ENCODE results near the gene SREBF1.
A peak's percentile ranks its signal among the peaks of the same experiment; 100 is the strongest.

The SREBF1 gene

DNA sequence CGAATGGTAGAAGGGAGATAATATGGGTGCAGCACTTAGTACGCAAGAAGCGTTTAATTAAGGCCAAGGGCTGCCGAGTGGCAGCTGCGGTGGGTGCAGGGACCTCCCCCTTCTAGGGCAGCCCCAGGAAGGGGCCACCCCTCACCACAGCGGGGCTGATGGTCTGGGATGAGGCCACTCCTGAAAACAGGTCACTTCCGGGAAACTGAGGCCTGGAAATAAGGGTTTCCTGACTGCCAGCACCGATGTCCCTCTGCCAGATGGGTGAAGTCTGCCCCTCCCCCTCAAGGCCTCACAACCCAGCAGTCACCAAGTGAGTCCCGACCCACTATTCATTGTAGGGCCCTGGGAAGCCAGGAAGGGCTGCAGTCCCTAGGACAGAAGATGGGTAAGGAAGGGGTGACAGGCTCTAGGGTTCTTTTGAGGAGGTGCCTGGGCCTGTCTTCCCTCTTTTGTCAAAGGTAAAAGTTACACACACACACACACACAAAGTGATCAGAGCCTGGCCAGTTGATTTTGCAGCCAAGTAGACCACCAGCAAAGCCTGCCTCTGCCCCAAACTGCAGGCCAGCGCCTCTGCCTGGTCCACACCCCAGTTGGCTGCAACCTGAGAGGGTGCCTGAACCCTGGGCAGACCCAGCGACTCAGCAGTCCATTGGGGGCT is 12.5 kb downstream of the SREBF1 start:
- DNase-seq (ENCODE audit: low spot score): no peak

DNA sequence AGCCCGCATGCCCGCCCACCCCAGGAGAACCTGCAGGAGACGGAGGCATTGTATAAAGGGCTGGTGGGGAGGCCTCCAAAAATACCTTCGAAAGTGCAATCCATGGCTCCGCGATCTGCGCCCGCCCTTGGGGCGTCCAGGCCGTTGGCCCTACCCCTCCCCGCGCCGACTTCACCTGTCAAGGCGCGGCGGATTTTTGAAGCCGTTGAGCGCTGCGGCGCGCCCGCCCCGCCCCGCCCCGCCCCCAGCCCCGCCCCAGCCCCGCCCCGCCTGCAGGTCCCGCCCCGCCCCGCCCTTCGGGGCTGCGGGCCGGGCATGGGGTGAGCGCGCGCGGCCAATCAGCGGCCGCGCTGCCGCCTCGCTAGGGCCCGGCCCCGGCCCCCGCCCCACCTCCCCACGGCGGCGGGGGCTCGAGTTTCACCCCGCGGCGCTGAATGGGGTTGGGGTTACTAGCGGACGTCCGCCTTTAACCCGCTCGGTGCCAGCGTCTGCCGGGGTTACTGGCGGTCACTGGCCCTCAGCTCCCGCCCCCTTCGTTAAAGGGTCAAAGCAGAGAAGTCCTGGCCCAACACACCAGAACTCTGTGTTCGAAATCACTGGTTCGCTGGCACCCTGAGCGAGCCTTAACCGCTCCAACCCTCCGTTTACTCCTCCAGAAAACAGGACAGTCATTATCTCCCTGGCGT is 13.2 kb downstream of the SREBF1 start:
- peak; percentile 83 for DNase-seq (ENCODE audit: low spot score)

DNA sequence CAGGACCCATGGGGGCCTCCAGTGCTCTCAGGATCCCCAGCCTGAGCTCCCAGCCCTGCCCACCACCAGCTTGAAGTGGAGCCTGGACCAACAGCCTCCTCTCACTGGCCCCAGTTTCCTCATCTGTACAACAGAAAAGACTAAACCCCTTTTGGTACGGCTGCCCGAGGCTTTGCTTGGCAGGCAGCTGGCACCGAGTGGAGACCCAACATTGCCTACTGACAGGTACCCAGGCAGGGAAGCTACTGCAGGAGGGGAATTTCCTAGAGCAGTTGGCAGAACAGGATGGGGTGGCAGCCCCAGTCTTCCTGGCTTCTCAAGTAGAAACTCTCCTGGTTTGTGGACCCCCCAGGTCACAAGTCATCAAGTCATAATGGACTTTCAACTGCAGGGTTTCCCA is 14.2 kb downstream of the SREBF1 start:
- no peak for DNase-seq (ENCODE audit: low spot score)

DNA sequence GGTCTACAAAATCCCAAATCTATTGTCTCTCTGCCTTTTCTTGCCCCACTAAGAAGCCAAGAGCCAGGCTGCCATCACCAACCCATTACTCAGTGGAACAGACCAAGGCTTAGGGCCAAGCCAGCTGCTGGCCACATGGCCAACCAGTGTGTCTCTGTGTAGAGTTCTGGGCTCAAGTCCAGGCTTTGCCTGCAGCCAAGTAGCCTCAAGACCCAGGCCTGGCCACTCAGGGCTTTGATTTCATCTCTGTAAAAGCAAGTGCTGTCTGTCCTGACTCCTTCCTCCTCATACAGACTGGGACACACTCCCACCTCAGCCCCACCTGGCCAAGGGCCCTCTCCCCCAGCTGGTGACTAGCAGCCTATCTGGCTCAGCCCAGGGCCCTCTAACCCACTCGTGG is 14.6 kb downstream of the SREBF1 start:
- no peak for DNase-seq (ENCODE audit: low spot score)

DNA sequence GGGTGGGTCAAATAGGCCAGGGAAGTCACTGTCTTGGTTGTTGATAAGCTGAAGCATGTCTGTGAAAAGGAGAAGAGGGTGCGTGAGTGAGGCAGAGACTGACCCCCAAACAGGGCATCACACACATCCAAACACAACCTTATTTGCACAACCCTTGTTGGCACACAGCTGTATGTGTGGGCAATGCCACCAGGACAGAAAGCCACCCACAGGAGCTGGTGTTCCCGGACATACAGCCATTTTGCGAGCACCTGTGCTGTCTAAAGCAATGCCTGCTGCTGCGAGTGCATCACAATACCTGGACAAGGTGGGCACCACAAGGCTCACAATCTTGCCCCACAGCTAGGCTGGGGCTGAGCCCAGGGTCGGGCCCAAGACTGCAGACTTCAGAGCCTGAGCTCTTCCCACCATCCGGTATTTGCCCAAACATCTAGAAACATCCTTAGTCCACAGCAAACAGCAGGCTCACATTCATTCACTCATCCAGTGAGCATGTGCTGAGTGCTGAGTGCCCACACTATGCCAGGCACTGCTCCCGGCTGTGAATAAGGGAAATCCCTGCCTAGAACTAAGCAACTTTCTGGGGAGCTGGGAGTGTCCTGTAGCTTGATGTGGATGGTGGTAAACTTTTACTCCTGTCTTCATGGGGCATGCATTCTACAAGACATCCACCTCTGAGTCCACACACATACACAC is 16.2 kb downstream of the SREBF1 start:
- DNase-seq (ENCODE audit: low spot score): no peak

DNA sequence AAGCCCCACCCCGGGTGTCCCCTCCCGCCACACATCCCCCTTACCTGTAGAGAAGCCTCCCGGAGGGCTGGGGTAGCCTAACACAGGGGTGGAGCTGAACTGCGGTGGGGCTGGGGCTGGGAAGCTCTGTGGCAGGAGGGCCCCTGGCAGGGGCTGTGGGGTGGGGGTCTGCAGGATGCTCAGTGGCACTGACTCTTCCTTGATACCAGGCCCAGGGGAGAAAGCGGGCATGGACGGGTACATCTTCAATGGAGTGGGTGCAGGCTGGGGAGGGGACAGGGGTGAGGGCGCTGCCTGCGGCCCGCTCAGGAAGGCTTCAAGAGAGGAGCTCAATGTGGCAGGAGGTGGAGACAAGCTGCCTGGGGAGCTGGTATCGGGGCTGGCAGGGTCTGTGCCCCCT is 16.7 kb downstream of the SREBF1 start:
- DNase-seq (ENCODE audit: low spot score): no peak

DNA sequence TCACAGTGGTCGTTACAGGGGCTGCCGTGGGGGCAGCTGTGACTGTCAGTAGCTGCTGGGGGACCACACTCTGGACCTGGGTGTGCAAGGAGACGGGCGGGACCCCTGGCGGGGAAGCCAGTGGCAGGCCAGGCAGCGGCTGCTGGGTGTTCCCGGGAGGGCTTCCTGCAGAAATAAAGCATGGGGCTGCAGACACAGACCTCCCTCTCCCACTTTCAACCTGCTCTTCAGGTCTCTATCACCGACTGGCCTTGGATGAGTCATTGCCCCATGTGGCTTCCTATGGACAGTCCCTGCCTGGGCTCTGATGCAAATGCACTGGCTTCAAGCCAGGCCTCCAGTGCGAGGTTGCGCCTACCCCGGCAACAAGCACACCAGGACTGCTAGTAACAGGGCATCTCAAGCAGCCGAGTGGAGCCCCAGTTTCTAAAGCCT is 17.2 kb downstream of the SREBF1 start:
- peak; percentile 93 for DNase-seq (ENCODE audit: low spot score)

DNA sequence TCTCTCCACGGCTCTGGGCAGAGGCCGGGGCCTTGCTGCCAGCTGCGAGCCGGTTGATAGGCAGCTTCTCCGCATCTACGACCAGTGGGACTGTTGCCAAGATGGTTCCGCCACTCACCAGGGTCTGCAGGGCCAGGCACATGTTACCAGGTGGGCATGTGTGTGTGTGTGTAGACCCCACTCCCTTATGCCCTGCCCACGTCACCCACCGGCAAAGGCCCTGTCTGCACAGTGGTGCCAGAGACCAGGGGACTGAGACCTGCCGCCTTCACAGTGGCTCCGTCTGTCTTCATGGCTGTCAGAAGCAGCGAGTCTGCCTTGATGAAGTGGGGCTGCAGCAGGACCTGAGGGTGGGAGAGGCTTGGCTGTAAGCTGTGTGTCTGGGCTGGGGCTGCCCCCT is 17.7 kb downstream of the SREBF1 start:
- DNase-seq (ENCODE audit: low spot score): no peak

DNA sequence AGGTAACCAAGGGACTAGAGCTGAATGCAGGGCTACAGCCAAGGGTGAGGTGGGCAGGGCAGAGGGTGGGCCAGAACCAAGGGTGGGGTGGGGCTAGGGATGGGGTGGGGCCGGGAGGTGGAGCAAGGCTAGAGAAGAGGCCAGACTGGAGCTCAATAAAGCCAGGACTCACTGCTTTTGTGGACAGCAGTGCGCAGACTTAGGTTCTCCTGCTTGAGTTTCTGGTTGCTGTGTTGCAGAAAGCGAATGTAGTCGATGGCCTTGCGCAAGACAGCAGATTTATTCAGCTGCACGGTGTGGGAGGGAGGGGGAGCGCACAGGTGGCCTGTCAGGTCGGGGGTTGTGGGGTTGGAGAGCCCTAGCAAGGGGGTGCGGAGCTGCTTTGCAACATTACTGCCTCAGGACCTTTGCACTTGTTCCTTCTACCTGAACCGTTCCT is 18.7 kb downstream of the SREBF1 start:
- no peak for DNase-seq (ENCODE audit: low spot score)

DNA sequence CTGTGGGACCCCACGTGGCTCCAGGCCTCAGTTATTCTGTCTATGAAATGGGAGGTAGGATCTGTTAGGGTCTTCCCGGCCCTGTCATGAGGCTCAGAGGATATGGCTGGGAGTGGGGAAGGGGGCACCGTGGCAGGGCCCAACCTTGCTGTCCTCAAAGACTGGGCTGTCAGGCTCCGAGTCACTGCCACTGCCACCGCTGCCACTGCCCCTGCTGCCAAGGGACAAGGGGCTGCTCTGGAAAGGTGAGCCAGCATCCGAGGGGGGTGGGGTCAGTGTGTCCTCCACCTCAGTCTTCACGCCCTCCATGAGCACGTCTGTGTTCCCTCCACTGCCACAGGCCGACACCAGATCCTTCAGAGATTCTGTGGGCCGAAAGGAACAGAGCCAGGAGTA is 19.2 kb downstream of the SREBF1 start:
- DNase-seq (ENCODE audit: low spot score): no peak

DNA sequence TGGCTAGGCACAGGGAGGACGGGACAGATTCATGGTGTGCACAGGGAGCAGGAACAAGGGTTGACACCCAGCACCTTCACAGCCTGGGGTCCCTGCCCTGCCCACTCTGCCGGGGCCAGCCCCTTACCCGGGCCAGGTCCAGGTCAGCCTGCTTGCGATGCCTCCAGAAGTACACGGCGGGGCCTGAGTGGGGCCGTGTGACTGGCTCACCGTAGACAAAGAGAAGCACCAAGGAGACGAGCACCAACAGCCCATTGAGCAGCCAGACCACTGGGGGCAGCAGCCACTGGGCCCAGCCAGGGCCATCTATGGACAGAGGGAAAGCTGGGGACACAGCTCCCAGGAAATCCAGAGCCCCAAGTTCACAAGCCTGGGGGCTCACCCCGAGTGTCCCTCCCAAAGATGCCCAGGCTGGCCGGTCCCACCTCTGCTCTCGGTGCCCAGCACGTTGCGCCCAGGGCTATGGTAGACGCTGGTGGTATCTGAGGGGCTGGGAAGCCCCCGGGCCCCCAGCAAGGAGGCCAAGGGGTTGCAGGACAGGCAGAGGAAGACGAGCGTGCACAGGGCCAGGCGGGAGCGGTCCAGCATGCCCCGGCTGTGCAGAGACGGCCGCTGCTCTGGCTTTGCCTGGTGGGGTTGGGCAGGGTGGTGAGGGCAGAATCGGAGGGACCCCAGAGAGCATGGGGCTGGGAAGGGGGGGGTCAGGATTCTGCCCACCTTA is 19.8 kb downstream of the SREBF1 start:
- DNase-seq (ENCODE audit: low spot score): no peak

DNA sequence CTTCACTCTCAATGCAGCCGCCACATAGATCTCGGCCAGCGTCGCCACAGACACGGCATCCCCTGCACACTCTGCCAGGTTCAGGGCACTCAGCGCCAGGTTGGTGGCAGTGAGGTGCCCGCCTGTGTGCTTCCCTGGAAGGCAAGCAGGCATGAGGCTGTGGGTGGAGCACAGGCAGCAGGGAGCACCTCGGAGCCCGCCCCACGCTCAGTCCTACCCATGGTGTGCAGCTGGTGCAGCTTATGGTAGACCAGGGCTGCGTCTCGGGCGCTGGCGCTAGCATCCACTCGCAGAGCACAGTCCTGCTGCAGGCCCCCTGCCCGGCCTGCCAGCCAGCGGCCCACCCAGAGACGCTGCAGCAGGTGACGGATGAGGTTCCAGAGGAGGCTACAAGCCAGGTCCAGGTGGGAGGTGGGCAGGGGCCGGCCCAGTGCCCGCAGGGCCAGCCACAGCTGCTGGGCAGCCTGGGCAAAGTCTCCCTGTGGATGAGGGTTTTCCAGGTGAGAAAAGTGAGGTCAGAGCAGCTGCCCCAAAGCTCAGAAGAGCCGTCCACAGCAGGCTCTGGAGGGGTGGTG is 20.5 kb downstream of the SREBF1 start:
- no peak for DNase-seq (ENCODE audit: low spot score)

DNA sequence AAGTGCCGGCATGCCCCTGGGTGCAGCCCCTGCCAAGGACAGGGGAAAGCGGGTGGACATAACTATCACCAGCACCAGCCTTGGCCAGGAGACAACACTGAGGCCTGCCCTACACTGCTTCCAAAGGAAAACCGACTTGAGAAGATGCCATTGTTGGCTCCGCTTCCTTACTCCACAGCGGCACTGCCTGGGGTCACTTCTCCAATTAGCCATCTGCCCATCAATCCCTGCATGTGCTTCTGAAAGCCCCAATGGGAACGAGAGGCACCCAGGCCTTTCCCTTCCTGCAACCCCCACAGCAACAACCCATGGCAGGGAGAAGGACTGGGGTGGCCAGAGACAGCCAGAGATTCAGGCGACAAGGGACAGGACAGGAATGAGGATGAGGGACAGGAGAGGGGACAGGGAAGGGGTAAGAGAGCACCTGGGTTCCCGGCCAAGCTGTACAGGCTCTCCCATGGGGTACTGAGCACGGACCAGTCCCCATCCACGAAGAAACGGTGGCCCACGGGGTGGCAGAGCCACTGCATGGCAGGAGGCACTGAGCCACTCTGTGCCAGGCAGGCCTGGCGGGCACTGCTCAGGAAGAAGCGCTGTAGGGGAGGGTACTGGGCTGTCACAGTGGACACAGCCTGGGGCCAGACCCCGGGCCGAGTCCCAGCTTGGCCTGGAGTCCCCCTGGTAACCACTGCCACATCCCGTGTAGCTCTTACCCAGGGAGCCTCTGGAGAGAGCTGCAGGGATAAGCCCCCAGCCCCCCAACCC is 21.2 kb downstream of the SREBF1 start:
- no peak for DNase-seq (ENCODE audit: low spot score)

DNA sequence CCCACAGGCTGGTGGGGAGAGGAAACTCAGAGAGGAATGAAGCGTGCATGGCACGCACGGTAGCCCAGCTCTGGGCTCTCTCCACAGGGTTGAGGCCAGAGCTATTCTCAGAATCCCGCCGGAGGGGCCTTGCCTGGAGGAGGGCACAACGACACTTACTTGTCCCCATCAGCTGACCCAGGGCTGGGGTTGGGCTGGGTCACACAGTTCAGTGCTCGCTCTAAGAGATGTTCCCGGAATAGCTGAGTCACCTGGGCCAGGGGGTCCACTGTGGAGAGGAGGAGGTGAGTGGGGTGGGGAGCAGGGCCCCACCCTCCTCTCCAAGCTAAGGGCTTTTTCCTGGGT is 21.8 kb downstream of the SREBF1 start:
- no peak for DNase-seq (ENCODE audit: low spot score)

DNA sequence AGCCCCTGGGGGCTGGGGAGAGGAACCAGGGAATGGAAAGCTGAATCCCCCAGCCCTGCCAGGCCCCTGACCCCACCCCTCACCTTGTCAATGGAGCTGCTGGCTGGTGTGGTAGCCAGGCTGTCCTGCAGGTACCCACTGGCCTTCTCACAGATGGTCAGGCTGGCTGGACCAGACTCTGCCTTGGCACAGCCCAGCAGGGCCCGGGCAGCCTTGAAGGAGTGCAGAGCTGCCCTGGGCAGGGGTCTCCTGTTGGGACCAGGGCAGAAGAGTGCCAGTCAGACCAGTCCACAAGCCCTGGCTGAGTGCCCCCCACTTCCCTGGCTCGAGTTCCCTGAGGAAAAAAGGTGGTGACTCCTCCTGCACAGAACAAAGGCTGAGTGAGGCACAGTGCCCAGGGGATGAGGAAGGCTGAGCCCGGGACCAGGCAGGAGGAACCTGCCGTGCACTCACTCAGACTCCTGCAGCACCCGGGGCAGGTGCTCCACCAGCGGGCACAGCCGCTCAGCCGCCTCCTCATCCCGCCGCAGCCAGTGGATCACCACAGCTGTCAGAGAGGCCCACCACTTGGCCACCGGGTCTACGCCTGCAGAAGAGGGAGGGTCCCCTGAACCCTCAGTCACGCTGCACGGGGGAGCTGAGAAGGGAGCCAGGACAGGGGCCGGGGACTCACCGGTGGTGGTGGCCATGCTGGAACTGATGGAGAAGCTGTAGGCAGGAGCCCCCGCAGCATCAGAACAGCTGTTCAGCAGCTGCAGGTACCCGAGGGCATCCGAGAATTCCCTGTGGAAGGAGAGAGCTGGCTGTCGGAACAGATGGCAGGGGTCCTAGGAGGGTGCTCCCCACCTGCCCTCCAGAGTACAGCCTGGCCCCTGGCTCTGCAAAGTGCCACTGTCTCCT is 22.4 kb downstream of the SREBF1 start:
- no peak for DNase-seq (ENCODE audit: low spot score)

DNA sequence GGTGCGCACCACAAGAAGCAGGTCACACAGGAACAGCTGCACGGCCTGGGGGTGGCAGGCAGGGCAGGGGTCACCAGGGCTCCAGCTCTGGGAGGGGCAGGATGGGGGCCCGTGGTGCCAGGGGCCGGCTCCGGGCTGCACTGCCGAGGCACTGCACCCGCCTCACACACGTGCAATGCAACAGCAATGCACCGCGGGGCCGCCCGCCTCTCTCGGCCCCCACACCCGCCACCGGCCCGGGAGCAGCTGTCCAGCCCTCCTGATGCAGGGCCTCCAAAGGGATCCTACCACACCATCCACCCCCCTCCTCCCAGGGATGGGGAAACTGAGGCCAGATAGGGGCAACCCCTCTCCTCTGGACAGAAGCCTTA is 23.1 kb downstream of the SREBF1 start:
- DNase-seq (ENCODE audit: low spot score): no peak

DNA sequence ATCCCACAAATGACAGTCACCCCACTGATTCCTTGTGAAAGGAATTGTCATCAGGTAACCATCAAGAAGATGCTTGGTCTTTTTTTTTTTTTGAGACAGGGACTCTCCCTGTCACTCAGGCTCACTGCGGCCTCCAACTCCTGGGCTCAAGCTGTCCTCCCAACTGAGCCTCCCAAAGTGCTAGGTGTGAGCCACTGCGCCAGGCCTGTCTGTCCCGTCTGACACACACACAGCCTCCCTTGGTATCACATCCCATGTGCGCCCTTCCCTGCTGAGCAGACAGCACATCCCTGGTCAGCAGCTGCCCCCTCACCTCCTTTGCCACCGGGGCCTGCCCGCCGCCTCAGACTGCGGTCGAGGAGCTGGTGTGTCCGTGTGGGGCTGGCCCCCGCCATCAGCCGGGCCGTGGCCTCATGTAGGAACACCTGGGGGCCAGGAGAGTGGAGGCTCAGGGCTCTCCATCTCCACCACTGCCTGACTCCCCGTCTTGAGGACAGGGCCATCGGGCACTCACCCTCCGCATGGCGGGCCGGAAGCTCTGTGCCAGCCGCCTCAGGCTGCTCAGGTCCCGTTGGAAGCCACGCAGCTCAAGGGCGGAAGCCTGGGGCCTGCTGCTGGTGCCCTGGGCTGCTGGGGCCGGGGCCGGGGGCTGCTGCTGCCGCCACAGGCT is 23.6 kb downstream of the SREBF1 start:
- no peak for DNase-seq (ENCODE audit: low spot score)

DNA sequence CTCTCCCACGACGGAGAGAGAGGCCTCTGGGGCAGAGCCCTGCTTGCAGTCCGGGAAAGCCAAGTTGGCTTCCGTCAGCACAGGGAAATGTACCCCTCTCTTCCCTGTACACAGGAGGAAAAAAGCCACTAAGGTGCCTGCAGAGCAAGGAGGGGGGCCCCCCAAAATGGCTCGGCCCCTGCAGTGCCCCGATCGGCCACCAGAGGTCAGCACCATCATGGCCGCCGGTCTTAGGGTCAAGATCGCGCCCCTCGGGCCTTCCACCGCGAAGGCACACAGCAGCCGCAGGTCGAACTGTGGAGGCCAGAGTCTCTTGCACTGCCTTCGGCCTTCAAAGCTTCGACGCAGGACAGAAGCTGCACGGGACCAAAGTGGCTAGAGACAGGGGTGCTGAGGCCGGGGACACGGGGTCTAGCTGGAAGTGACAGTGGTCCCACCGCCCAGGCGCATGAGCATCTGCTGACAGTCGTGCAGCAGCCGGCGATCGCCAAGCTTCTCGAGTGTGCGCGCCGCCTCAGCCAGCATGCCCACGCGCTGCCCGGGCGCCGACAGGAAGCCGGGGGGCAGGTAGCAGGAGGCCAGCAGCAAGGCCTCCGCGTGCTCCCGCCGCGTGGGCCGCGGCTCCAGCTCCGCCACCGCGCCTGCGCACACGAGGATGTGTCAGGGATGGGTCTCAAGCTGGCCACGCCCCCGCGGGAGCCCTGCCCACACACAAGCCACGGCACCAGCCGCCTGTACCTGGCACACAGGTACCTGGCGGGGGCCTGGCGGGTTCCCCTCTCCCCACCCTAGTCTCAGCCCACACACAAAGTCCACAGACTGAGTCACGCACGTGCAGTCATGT is 24.4 kb downstream of the SREBF1 start:
- peak; percentile 60 for DNase-seq (ENCODE audit: low spot score)

Measured in kidney tubule cell (primary cell).